Measurements from ENCODE around the gene TTC21B. TPM values are rescaled to one million over a fixed set of nuclear protein-coding genes. Genes with fewer than 3 reads are reported as not detected.
"Not testable (repeated sequence)": the region's sequence is repeated elsewhere in the genome, so short reads cannot be mapped to it uniquely, and the experiment has no call there.

Gene TTC21B
- total RNA-seq, 1 donor: 58.7 TPM

DNA sequence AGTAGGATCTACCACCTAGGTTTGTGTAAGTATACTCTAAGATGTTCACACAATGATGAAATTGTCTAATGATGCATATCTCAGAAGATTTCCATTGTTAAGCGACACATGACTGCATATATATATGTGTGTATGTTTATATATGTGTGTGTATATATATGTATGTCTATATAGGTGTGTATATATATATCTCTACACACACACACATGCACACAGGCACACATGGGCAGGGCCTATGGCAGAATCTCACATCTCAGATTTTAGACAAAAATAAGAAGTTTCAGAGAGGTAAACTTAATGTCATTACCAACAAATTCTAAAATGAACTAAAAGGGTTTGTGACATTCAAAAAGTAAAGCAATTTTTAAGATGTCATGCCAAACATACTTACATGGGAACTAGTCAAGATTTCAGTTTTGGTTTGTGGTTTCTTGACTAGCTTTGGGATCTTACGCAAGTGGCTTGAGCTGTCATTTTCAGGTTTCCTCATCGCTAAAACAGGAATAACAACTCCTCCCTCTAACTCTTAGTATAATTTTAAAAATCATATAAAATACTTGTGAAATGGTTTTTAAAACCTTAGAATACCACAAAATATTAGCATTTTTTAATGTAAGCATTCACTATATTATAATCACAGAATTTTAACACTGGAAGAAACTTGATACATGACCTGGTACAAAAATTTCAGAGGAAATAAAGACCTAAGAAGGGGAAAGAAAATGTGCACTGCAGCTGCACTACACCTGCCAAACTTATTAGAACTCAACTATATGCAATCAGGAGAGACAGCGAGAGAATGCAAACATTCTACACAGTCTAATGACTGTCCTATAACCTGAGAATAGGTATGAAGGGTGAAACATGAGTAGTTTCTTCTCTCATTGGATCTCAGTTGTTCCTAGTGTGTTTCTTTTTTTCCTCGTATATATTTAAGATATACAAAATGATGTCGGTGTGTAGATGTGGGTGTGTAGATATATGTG is 75.7 kb downstream of the TTC21B start:
- H3K9me3 ChIP-seq (ENCODE audit: low read depth, low read length): no peaks in the 10 kb centered on the region

DNA sequence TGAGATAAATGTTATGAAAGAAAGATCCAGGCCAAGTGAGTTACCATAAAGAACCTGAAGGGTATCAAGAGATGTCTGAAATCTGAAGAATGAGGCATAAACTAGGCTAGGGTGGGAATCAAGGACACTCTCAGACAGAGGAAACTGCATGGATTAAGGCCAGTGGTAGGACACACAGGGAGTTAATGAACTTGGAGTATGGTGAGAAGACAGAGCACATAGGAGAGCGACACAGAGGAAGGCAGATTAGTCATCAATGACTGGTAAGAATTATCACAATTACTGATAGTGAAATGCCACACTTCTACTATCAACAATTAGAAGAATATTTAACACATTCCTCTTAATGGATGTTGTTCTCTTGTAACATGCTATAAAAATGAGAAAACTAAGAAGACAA is 76.9 kb downstream of the TTC21B start:
- H3K4me3 ChIP-seq (ENCODE audit: low read length): no peak overlapping the region
- no peaks in the 10 kb centered on the region for H3K9me3 ChIP-seq (ENCODE audit: low read depth, low read length)
- H3K4me1 ChIP-seq (ENCODE audit: insufficient read depth, low read length): peaks cover 18% of the 10 kb centered on the region
- H3K27me3 ChIP-seq (ENCODE audit: insufficient read depth, low read length): no peaks in the 10 kb centered on the region

More for the DNA sequence above, 75.7 kb downstream of the TTC21B start:
- H3K27me3 ChIP-seq (ENCODE audit: insufficient read depth, low read length): no peaks in the 10 kb centered on the region
- no peak overlapping the region for H3K4me3 ChIP-seq (ENCODE audit: low read length)
- peaks cover 18% of the 10 kb centered on the region for H3K4me1 ChIP-seq (ENCODE audit: insufficient read depth, low read length)

DNA sequence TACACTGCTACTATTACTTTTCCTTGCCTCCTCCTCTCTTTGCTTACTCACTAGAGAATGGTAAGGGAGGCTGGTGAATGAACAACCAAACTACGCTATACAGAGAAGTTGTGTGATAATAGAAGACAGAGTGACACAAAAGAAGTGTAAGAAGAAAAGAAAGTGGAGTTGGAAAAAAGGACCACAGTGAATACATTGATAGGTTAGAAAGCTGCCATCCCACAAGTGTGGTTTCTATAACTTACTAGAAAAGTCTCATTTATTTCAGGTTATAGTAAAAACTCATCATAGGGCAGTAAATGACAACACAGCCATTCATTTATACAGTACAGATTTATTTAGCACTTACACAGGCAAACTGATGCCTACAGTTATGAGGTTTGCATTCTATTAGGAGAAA is 77.3 kb downstream of the TTC21B start:
- H3K27me3 ChIP-seq (ENCODE audit: insufficient read depth, low read length): no peaks in the 10 kb centered on the region
- no peaks in the 10 kb centered on the region for H3K9me3 ChIP-seq (ENCODE audit: low read depth, low read length)
- H3K4me1 ChIP-seq (ENCODE audit: insufficient read depth, low read length): peaks cover 18% of the 10 kb centered on the region
- H3K4me3 ChIP-seq (ENCODE audit: low read length): no peak overlapping the region

DNA sequence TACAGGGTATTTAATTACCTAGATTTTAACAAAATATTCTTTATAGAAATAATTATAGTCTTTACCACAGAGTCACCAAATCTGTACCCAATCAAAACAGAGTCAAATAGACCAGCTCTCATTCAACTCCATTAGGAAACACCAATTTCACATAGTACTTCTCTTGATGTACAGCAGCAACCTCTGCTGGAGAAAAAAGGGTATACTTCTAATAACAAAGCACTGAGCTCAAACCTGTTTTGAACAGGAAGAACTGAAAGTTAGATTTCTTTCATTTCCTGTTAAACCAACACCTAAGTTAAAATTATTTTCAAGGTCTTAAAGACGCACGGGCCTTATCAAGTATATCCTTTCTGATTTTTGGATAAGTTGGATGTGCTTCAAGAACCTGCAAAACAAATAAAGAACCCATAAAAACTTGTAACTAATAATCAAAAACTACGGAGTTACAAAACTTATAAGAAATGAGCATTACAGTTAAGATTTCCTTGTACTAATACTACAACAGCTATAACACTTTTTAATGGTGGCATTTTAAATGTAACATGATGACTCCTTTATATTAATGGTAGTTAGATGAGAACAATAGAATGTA is 79.0 kb downstream of the TTC21B start:
- Histone ChIP-seq H3K4me3 (ENCODE audit: low read length) (no peak overlapping the region), H3K9me3 (ENCODE audit: low read depth, low read length) (no peaks in the 10 kb centered on the region), H3K27me3 (ENCODE audit: insufficient read depth, low read length) (no peaks in the 10 kb centered on the region), H3K4me1 (ENCODE audit: insufficient read depth, low read length) (peaks cover 18% of the 10 kb centered on the region)

DNA sequence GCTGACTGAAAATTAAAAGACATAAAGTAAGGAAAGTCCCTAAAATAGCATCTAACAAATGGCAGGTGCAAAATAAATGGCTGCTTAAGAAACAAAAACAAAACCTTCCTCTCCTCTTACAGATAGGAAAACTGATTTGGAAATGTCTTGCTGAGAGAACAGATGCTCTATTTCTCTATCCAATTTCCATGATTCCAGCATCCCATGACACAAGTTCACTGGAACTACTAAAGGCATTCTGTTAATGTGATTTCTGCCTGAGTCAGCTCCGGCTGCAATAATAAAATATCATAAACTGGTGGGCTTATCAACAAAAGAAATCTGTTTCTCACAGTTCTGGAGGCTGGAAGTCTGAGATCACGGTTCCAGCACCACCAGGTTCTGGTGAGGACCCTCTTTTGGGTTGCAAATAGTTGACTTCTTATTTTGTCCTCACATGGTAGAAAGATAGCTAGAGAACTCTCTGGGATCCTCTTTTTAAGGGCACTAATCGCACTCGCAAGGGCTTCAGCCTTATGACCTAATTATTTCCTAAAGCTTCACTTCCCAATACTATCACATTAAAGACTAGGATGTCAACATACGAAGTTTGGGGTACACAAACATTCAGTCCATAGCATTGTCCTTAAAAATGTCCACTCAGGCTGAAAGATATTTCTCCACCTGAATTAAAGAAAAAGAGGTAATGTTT is 81.3 kb downstream of the TTC21B start:
- Histone ChIP-seq H3K4me1 (ENCODE audit: insufficient read depth, low read length) (peaks cover 5% of the 10 kb centered on the region), H3K9me3 (ENCODE audit: low read depth, low read length) (no peaks in the 10 kb centered on the region), H3K27me3 (ENCODE audit: insufficient read depth, low read length) (no peaks in the 10 kb centered on the region), H3K4me3 (ENCODE audit: low read length) (no peak overlapping the region)

DNA sequence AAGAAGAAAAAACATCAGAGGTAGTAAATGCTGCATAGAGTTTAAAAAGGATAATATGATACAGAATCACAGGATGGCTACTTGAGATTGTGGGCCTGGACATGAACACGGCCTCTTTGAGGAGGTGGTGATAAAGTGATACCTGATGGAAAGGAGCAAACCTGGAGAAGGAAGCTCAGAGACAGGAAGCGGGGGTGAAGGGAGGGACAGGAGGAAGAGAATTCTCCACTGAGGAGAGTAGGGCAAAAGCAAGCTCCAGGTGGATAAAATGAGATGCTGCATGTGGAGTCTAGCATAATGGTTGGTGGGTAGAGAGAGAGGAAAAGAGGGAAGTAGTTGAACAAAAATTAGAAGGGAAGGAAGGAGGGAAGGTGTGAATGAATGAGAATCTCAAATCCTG is 82.6 kb downstream of the TTC21B start:
- Histone ChIP-seq H3K4me3 (ENCODE audit: low read length) (no peak overlapping the region), H3K4me1 (ENCODE audit: insufficient read depth, low read length) (no peaks in the 10 kb centered on the region), H3K9me3 (ENCODE audit: low read depth, low read length) (no peaks in the 10 kb centered on the region), H3K27me3 (ENCODE audit: insufficient read depth, low read length) (no peaks in the 10 kb centered on the region)

DNA sequence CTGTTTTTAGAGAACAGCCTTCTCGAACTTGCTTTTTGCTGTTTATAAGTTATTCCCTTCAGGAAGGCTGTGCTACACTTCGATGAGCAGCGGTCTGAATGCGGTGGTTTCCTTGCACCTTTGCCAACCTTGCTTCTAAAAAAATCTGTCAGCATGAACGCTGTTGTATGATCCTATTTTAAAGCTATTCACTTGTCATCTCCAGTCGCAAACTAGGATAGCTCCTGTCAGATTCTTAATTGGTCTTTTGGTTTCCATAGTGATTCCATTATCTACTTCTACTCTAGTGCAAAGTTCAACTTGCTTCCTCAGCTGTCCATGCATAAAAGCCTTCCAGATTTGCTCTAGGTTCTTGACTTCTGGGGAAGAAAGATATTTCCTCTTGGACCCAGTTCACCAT is 83.2 kb downstream of the TTC21B start:
- no peaks in the 10 kb centered on the region for H3K27me3 ChIP-seq (ENCODE audit: insufficient read depth, low read length)
- no peaks in the 10 kb centered on the region for H3K9me3 ChIP-seq (ENCODE audit: low read depth, low read length)
- H3K4me3 ChIP-seq (ENCODE audit: low read length): no peak overlapping the region
- no peaks in the 10 kb centered on the region for H3K4me1 ChIP-seq (ENCODE audit: insufficient read depth, low read length)

DNA sequence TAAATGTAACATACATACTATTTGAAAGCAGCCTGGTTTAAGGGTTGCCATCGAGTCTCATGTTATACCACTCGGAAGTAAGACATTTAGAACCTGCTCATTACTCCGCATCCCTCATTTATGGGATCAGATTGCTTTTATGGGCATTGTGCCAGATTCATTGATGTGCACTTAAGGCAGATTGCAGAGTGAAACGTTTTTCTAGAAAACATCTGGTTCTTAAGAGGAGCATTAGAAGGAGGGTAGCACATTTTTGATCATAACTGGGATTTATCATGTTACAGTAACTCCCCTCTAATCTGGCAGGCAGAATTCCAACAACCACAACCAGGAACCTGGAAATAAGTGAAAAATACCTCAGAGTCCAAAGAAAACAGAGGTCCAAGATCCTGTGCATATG is 85.4 kb downstream of the TTC21B start:
- Histone ChIP-seq H3K4me3 (ENCODE audit: low read length) (no peak overlapping the region), H3K4me1 (ENCODE audit: insufficient read depth, low read length) (no peaks in the 10 kb centered on the region), H3K9me3 (ENCODE audit: low read depth, low read length) (no peaks in the 10 kb centered on the region), H3K27me3 (ENCODE audit: insufficient read depth, low read length) (no peaks in the 10 kb centered on the region)

DNA sequence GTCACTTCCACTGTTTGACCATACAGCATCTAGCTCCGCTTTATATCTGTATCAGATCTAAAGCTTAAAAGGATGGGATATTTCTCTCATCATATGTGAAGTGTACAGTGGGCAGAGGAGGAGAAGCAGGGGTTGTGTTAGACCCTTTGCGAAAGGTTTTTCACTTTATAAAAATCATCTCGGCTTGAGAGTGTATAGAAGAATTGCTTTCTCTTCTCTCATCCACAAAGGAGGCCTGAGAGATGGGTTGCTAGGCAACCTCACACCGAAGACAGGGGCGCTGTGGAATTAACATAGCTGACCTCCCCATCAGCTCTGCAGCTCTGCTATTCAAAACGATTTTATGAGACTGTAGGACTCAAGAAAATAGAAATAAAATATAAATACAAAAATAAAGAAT is 89.3 kb downstream of the TTC21B start:
- H3K27me3 ChIP-seq (ENCODE audit: insufficient read depth, low read length): no peaks in the 10 kb centered on the region
- no peaks in the 10 kb centered on the region for H3K9me3 ChIP-seq (ENCODE audit: low read depth, low read length)
- no peaks in the 10 kb centered on the region for H3K4me1 ChIP-seq (ENCODE audit: insufficient read depth, low read length)
- H3K4me3 ChIP-seq (ENCODE audit: low read length): no peak overlapping the region

DNA sequence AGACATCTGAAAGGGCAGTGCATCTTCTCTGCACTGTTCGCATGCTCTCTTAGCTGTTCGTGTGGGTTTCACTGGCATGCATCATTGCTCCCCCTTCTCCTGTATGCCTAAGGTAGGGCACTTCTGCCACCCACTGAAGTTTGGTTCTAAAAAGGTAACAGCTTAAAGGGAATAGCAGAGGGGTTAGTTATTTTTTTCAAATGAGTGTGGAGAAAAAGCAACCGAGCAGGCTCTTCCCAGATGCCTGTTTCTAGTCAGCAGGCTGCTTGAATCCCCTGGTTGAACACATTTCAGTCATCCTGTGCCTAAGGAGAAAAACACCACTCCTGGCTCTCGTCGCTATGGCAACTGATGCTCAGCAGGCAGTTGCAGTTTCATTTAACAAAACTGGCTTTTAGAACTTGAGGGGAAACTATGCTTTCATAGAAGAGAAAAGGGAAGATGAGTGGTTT is 89.7 kb downstream of the TTC21B start:
- no peaks in the 10 kb centered on the region for H3K4me1 ChIP-seq (ENCODE audit: insufficient read depth, low read length)
- no peaks in the 10 kb centered on the region for H3K9me3 ChIP-seq (ENCODE audit: low read depth, low read length)
- no peak overlapping the region for H3K4me3 ChIP-seq (ENCODE audit: low read length)

DNA sequence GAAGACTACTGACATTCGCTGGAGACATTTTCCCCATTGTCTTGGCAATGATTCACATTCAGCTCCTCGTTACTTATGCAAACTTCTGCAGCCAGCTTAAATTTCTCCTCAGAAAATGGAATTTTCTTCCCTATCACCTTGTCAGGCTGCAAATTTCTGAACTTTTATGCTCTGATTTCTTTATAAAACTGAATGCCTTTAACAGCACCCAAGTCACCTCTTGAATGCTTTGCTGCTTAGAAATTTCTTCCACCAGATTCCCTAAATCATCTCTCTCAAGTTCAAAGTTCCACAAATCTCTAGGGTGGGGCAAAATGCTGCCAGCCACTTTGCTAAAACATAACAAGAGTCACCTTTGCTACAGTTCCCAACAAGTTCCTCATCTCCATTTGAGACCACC is 92.5 kb downstream of the TTC21B start:
- H3K4me3 ChIP-seq (ENCODE audit: low read length); H3K4me1 ChIP-seq (ENCODE audit: insufficient read depth, low read length); H3K9me3 ChIP-seq (ENCODE audit: low read depth, low read length); H3K27me3 ChIP-seq (ENCODE audit: insufficient read depth, low read length): not testable (repeated sequence)

More for the DNA sequence above, 89.7 kb downstream of the TTC21B start:
- no peaks in the 10 kb centered on the region for H3K27me3 ChIP-seq (ENCODE audit: insufficient read depth, low read length)

DNA sequence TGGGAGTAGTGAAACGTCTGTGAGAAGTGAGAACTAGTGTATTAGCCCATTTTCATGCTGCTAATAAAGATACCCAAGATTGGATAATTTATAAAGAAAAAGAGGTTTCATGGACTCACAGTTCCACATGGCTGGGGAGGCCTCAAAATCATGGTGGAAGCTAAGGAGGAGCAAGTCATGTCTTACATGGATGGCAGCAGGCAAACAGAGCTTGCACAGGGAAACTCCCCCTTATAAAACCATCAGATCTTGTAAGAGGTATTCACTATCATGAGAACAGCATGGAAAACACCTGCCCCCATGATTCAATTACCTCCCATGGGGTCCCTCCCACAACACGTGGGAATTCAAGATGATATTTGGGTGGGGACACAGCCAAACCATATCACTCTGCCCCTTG is 93.9 kb downstream of the TTC21B start:
- H3K4me3 ChIP-seq (ENCODE audit: low read length); H3K27me3 ChIP-seq (ENCODE audit: insufficient read depth, low read length); H3K9me3 ChIP-seq (ENCODE audit: low read depth, low read length); H3K4me1 ChIP-seq (ENCODE audit: insufficient read depth, low read length): not testable (repeated sequence)

DNA sequence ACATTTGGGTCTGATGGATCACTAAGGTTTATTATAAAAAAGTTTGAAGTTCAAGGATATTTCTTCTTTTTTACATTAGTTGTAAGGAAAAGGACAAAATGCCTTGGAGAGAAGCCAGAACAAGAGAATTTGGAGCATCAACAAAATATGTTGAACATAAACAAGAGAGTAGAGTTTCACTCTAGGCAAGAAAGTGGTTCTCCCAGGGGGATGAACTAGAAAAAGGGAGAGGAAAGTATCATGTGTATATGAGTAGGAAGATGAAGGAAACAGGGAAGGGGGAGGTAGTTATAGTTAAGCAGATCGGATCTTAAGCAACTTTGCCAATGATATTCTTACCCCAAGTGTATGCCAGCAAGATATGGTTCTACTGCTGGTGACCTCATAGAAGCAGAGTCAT is 95.7 kb downstream of the TTC21B start:
- no peaks in the 10 kb centered on the region for H3K4me1 ChIP-seq (ENCODE audit: insufficient read depth, low read length)
- no peaks in the 10 kb centered on the region for H3K27me3 ChIP-seq (ENCODE audit: insufficient read depth, low read length)
- H3K9me3 ChIP-seq (ENCODE audit: low read depth, low read length): peaks cover 5% of the 10 kb centered on the region
- no peak overlapping the region for H3K4me3 ChIP-seq (ENCODE audit: low read length)

DNA sequence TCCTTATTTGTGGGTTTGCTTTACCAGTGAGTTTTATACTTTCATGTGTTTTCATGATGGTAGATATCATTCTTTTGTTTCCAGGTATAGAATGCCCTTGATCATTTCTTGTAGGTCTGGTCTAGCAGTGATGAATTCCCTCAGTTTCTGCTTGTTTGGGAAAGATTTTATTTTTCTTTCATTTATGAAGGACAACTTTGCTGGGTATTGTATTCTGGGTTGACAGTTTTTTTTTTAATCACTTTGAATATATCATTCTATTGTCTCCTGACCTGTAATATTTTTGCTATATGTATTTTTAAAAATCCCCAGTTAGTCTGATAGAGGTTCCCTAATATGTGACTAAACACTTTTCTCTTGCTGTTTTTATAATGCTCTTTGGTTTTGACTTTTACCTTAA is 101.2 kb downstream of the TTC21B start:
- Histone ChIP-seq H3K4me1 (ENCODE audit: insufficient read depth, low read length) (no peaks in the 10 kb centered on the region), H3K9me3 (ENCODE audit: low read depth, low read length) (peaks cover 23% of the 10 kb centered on the region), H3K4me3 (ENCODE audit: low read length) (no peak overlapping the region), H3K27me3 (ENCODE audit: insufficient read depth, low read length) (no peaks in the 10 kb centered on the region)

DNA sequence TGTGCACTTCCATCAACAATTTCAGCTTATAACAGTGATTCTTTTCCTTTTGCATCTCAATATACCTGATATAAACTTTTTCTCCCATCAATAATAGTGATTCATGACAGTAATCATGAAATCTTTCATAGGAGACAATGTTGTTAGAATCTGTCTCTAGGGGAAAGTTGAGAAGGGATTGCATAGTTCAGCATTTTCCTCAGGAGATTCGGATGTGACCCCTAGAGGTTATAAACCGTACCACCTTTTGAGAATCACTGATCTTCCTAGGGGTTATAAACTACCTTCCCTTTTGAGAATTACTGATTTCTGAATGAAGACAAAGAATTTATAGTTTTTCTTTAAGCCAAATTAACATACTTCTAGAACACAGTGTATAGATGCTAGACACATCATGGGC is 106.6 kb downstream of the TTC21B start:
- no peaks in the 10 kb centered on the region for H3K27me3 ChIP-seq (ENCODE audit: insufficient read depth, low read length)
- H3K9me3 ChIP-seq (ENCODE audit: low read depth, low read length): peaks cover 9% of the 10 kb centered on the region
- no peaks in the 10 kb centered on the region for H3K4me1 ChIP-seq (ENCODE audit: insufficient read depth, low read length)
- no peak overlapping the region for H3K4me3 ChIP-seq (ENCODE audit: low read length)

All from mononuclear cell (primary cell).